ENCODE measurements around the gene SHANK2. TPM values are rescaled to one million over a fixed set of nuclear protein-coding genes. Genes with fewer than 3 reads are reported as not detected.

The SHANK2 gene
- total and polyA plus RNA-seq, 2 of the 4 experiments (the other 2 are of a cell fraction) = 1.6 to 2.2 TPM

GRCh38 chr11:71235719-71236118, 16.7 kb downstream of the SHANK2 start:
- no peak overlapping the region for H2BK20ac ChIP-seq (ENCODE audit: low read depth, low read length)
- H3K14ac ChIP-seq (replicated peaks; ENCODE audit: low read depth, low read length) = no peak overlapping the region
- H3K4me2 ChIP-seq (ENCODE audit: low read depth, low read length) = no peak overlapping the region
- no peak for DNase-seq
- H3K56ac ChIP-seq (ENCODE audit: extremely low read depth, insufficient read depth, low read length) = no peak overlapping the region
- intact Hi-C loops (cut with micrococcal nuclease) = no loop called here
- no peak overlapping the region for H2AK5ac ChIP-seq (ENCODE audit: low read depth, low read length)
- no peak overlapping the region for H2BK15ac ChIP-seq (ENCODE audit: low read depth, low read length)
- in situ Hi-C loops (cut with MboI; ENCODE audit: low sequenced_read_pairs) = no loop called here
- no peak overlapping the region for H3K27ac ChIP-seq (ENCODE audit: insufficient read depth, low read length)
- peaks cover 16% of the 10 kb centered on the region for H3K36me3 ChIP-seq (ENCODE audit: control insufficient read depth, insufficient read depth, low read length)
- CTCF ChIA-PET = no interaction called here
- BruUV-seq (replicated peaks) = no TSS peak
- no peak overlapping the region for H2AK9ac ChIP-seq (replicated peaks; ENCODE audit: low read depth, low read length, poor library complexity)
- TF ChIP-seq CHD1 (IDR thresholded peaks at IDR 0.05; ENCODE audit: low read depth, low read length) (no peak), RFX5 (IDR thresholded peaks at IDR 0.05; ENCODE audit: low read depth, low read length) (no peak), RCOR1 (IDR thresholded peaks at IDR 0.05; ENCODE audit: insufficient replicate concordance, low read length) (no peak), USF2 (IDR thresholded peaks at IDR 0.05; ENCODE audit: low read depth, low read length) (no peak), CTCF (conservative IDR thresholded peaks at IDR 0.05; ENCODE audit: low read depth, low read length) (no peak), MAZ (IDR thresholded peaks at IDR 0.05; ENCODE audit: borderline replicate concordance, low read depth, low read length) (no peak), ELK1 (IDR thresholded peaks at IDR 0.05; ENCODE audit: borderline replicate concordance, low read depth, low read length) (no peak), MAFK (IDR thresholded peaks at IDR 0.05; ENCODE audit: low read depth, low read length) (no peak), RAD21 (IDR thresholded peaks at IDR 0.05; ENCODE audit: low read length) (no peak), NFE2L2 (IDR thresholded peaks at IDR 0.05; ENCODE audit: low read depth, low read length) (no peak), CEBPB (IDR thresholded peaks at IDR 0.05; ENCODE audit: low read depth, low read length) (no peak), POLR2A (IDR thresholded peaks at IDR 0.05; ENCODE audit: low read depth, low read length) (no peak), MXI1 (IDR thresholded peaks at IDR 0.05; ENCODE audit: borderline replicate concordance, low read depth, low read length) (no peak), FOS (IDR thresholded peaks at IDR 0.05; ENCODE audit: low read depth, low read length) (no peak), SMC3 (IDR thresholded peaks at IDR 0.05; ENCODE audit: low read depth, low read length) (no peak), BHLHE40 (IDR thresholded peaks at IDR 0.05; ENCODE audit: low read depth, low read length) (no peak)
- H3K4ac ChIP-seq (ENCODE audit: low read depth, low read length) = no peak overlapping the region
- no peak overlapping the region for H4K91ac ChIP-seq (ENCODE audit: insufficient read depth, low read depth, low read length)
- no peak overlapping the region for H2AFZ ChIP-seq (replicated peaks; ENCODE audit: low read length, poor library complexity)
- WGBS, 2 experiments (ENCODE audit: extremely low coverage in 2 of 2, insufficient read length in 1 of 2) = 71% methylated on average over 6 of the region's 8 CpGs; no CpG with 5 or more reads in 1 of the 2 experiments
- H3K4me1 ChIP-seq (ENCODE audit: control insufficient read depth, insufficient read depth, low read length) = no peaks in the 10 kb centered on the region; the same call in none of the 2 replicates
- dilution Hi-C loops (cut with HindIII; ENCODE audit: low sequenced_read_pairs, unreplicated experiment) = no loop called here
- no peaks in the 10 kb centered on the region for H3K27me3 ChIP-seq (ENCODE audit: control insufficient read depth, insufficient read depth, low read length)
- peaks cover 0 to 3% of the 10 kb centered on the region in 2 experiments; a peak in 3 of 4 replicates for H3K79me1 ChIP-seq (ENCODE audit: low read depth in 1 of 2, low read length in 2 of 2)
- no peak overlapping the region for H2BK120ac ChIP-seq (ENCODE audit: low read depth, low read length)
- POLR2A ChIA-PET (ENCODE audit: unreplicated experiment) = no interaction called here
- no peak overlapping the region for H4K5ac ChIP-seq (ENCODE audit: low read depth, low read length)
- no peak overlapping the region for H3K23ac ChIP-seq (ENCODE audit: low read depth, low read length)
- no peak overlapping the region for H3K4me3 ChIP-seq (ENCODE audit: insufficient read depth, low read depth, low read length)
- H2BK5ac ChIP-seq (ENCODE audit: low read depth, low read length, poor library complexity, severe bottlenecking) = no peak overlapping the region
- no peak overlapping the region for H3K9ac ChIP-seq (ENCODE audit: low read depth, low read length)
- ATAC-seq (ENCODE audit: low read depth) = no peak
- H4K8ac ChIP-seq (ENCODE audit: low read depth in 2 of 2, low read length in 2 of 2) = no peak overlapping the region
- H3K9me1 ChIP-seq (ENCODE audit: insufficient read depth, low read length) = peaks cover 3% of the 10 kb centered on the region; the same call in 1 of the 2 replicates
- peaks cover 2% of the 10 kb centered on the region; the same call in 1 of the 2 replicates for H4K20me1 ChIP-seq (ENCODE audit: insufficient read depth, low read length)
- H3K9me3 ChIP-seq (ENCODE audit: control insufficient read depth, insufficient read depth, low read length) = no peaks in the 10 kb centered on the region; the same call in 1 of the 2 replicates
- no peak overlapping the region for H3K18ac ChIP-seq (ENCODE audit: low read depth, low read length)
